B cell (primary cell): ENCODE results near the gene ITGA3.

Experiments
- CTCF ChIP-seq: fragments of 200-600 bp; IDR thresholded peaks from one replicate; pipeline ENCODE4 v1.8.0; 2022; ENCODE audit warnings: antibody characterized with exemption, mild to moderate bottlenecking
- EZH2 ChIP-seq: IDR thresholded peaks from 2 replicates; pipeline ENCODE4 v1.6.1; 2012; ENCODE audit warnings: borderline replicate concordance, low read depth, mild to moderate bottlenecking, moderate library complexity, low read length; ENCODE audit not compliant: insufficient read depth, poor library complexity, severe bottlenecking

GRCh38 chr17:50034498-50035364, 21.2 kb upstream of the ITGA3 start:
- TF ChIP-seq CTCF (no peak), EZH2 (no peak)
